ENCODE data around the gene PSMA3.
"Not testable (repeated sequence)": the region's sequence is repeated elsewhere in the genome, so short reads cannot be mapped to it uniquely, and the experiment has no call there.

PSMA3 gene

DNA sequence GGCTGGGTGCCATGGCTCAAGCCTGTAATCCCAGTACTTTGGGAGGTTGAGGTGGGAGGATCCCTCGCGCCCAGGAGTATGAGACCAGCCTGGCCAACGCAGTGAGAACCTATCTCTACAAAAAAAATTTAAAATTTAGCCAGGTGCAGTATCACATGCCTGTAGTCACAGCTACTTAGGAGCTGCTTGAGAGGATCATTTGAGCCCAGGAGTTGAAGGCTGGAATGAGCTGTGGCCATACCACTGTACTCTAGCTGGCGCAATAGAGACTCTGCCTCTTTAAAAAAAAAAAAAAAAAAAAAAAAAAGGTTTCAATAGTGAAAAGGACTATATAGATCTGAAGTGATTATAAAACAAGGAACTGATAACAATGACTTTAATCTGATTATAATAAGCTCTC, 13.5 kb downstream of the PSMA3 start:
- ChIA-PET CTCF (interaction anchor here (0.6 to 1.0 kb wide), 3 partner anchors 10 to 141 kb away, joined by 3 read pairs; partner anchors contain the start of gene ARID4A), POLR2A (no interaction called here)
- DNase-seq (ENCODE audit: low read depth, low spot score) = no peak
- TF ChIP-seq, protein P1, sequence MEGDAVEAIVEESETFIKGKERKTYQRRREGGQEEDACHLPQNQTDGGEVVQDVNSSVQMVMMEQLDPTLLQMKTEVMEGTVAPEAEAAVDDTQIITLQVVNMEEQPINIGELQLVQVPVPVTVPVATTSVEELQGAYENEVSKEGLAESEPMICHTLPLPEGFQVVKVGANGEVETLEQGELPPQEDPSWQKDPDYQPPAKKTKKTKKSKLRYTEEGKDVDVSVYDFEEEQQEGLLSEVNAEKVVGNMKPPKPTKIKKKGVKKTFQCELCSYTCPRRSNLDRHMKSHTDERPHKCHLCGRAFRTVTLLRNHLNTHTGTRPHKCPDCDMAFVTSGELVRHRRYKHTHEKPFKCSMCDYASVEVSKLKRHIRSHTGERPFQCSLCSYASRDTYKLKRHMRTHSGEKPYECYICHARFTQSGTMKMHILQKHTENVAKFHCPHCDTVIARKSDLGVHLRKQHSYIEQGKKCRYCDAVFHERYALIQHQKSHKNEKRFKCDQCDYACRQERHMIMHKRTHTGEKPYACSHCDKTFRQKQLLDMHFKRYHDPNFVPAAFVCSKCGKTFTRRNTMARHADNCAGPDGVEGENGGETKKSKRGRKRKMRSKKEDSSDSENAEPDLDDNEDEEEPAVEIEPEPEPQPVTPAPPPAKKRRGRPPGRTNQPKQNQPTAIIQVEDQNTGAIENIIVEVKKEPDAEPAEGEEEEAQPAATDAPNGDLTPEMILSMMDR (IDR thresholded peaks at IDR 0.05; ENCODE audit: insufficient read depth, low read length, missing control alignments) = no peak
- no peak overlapping the region for H3K4me3 ChIP-seq (ENCODE audit: low read depth, low read length)

DNA sequence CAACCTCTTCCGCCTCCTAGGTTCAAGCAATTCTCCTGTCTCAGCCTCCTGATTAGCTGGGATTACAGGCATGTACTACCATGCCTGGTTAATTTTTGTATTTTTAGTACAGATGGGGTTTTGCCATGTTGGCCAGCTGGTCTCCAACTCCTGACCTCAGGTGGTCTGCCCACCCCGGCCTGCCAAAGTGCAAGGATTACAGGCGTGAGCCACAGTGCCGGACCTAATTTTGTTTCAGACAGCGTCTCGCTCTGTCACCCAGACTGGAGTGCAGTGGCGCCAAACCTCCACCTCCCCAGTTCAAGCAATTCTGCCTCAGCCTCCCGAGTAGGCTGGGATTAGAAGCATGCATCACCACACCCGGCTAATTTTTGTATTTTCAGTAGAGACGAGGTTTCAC, 17.4 kb downstream of the PSMA3 start:
- not testable (repeated sequence) for H3K4me3 ChIP-seq (ENCODE audit: low read depth, low read length); DNase-seq (ENCODE audit: low read depth, low spot score)
- CTCF ChIA-PET = interaction anchor here (0.7 kb wide), 1 partner anchor 16 kb away, joined by 3 read pairs; no protein-coding TSS in a partner anchor
- POLR2A ChIA-PET = interaction anchor here (0.6 kb wide), 1 partner anchor 28 kb away, joined by 5 read pairs; no protein-coding TSS in a partner anchor

DNA sequence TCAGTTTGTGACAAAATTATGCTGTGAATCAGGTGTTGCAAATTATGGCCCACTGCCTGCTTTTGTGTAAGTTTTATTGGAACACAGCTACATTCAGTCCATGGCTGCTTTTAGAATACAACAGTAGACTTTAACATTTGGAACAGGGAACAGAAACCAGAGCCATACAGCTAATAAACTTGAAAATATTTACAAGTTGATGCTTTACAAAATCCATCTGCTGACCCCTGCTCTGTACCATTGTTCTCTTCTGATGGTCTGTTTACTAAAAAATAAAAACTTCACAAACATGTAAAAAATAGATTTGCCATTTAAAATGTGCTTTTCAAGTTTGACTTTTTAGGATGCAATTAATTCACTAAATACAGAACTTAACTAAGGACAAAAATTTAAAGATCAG, 20.8 kb downstream of the PSMA3 start:
- DNase-seq (ENCODE audit: low read depth, low spot score) = no peak
- ChIA-PET POLR2A (interaction anchor here (0.6 kb wide), 1 partner anchor 11 kb away, joined by 5 read pairs; no protein-coding TSS in a partner anchor), CTCF (interaction anchor here (0.9 to 2.3 kb wide), 2 partner anchors 10 to 21 kb away, joined by 3 to 8 read pairs; partner anchors contain the start of gene PSMA3)
- no peak overlapping the region for H3K4me3 ChIP-seq (ENCODE audit: low read depth, low read length)
- TF ChIP-seq, protein P1 (IDR thresholded peaks at IDR 0.05; ENCODE audit: insufficient read depth, low read length, missing control alignments) = no peak

DNA sequence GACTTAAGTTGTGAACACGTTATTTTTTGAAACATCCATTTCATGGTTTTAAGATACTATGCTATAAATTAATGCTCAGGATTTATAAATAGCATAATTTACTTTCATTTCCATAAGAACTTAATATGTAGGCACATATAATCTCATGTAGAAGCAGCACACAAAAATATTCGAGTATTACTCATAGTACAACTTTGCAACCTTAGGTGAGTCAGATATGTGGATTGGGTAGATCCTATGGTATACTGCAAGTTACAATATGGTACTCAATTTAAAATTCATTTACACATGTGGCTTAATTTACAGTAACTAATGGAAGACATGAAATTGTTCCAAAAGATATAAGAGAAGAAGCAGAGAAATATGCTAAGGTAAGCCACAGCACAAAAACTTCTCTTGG, 26.0 kb downstream of the PSMA3 start:
- TF ChIP-seq, protein P1 (IDR thresholded peaks at IDR 0.05; ENCODE audit: insufficient read depth, low read length, missing control alignments) = no peak
- POLR2A ChIA-PET = no interaction called here
- H3K4me3 ChIP-seq (ENCODE audit: low read depth, low read length) = no peak overlapping the region
- CTCF ChIA-PET = interaction anchor here (1.3 kb wide), 1 partner anchor 12 kb away, joined by 3 read pairs; no protein-coding TSS in a partner anchor
- no peak for DNase-seq (ENCODE audit: low read depth, low spot score)

DNA sequence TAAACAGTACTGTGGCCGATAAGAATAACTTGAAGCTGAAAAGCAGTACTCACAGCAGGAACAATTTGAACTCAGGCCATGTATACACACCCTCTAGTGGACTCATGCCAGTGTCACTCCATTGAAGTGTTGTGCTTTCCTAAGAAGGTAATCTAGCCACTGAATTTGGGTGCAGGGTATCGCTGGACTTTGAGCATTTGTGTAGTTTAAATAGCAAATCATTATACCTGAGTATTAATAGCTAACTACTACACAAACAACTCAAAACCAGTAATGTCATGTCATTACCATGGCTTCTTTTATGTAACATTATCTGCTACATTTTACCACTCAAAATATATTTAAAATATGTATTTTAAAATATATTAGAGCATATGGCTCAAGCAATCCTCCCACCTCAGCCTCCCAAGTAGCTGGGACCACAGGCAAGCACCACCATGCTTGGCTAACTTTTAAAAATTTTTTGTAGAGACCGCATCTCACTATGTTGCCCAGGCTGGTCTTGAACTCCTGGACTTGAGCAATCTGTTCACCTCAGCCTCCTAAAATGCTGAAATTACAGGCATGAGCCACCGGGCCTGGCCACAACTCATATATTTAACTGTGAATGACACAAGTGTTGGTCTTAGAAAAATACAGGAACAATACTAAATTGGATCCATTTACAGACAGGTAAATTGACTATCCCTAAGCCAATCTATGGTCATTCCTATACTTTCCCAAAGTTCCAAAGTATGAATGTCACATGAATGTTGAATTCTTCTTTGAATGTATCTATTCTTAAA, 28.1 kb downstream of the PSMA3 start:
- no peak for DNase-seq (ENCODE audit: low read depth, low spot score)
- POLR2A ChIA-PET = no interaction called here
- CTCF ChIA-PET = interaction anchor here (1.4 kb wide), 1 partner anchor 8 kb away, joined by 4 read pairs; no protein-coding TSS in a partner anchor
- no peak overlapping the region for H3K4me3 ChIP-seq (ENCODE audit: low read depth, low read length)
- TF ChIP-seq, protein P1 (IDR thresholded peaks at IDR 0.05; ENCODE audit: insufficient read depth, low read length, missing control alignments) = peak; percentile 7

- no peak for DNase-seq (ENCODE audit: low read depth, low spot score)
- POLR2A ChIA-PET = interaction anchor here (1.0 kb wide), 1 partner anchor 23 kb away, joined by 3 read pairs; the partner anchor contains the start of gene ARID4A
- CTCF ChIA-PET = interaction anchor here (1.2 kb wide), 1 partner anchor 10 kb away, joined by 4 read pairs; no protein-coding TSS in a partner anchor
- TF ChIP-seq, protein P1 (IDR thresholded peaks at IDR 0.05; ENCODE audit: insufficient read depth, low read length, missing control alignments) = no peak
- no peak overlapping the region for H3K4me3 ChIP-seq (ENCODE audit: low read depth, low read length)
These were observed 30.2 kb downstream of the PSMA3 start for GRCh38 chr14:58274881-58275280.

Measured in AG04449 (cell line).